ENCODE data around the gene COL3A1.
A peak's percentile ranks its signal among the peaks of the same experiment; 100 is the strongest.

Gene COL3A1

GRCh38 chr2:188963741-188964140 is 10.4 kb upstream of the COL3A1 start:
- DNase-seq = no peak
- intact Hi-C loops (cut with DNase I; ENCODE audit: low total_unique reads) = no loop called here
- no peak for TF ChIP-seq CTCF (IDR thresholded peaks at IDR 0.05)
- Histone ChIP-seq H3K9me3 (no peaks in the 10 kb centered on the region), H3K4me1 (peaks cover 0 to 26% (median 8%) of the 10 kb centered on the region in 4 donors), H3K27me3 (no peaks in the 10 kb centered on the region), H3K4me3 (no peak overlapping the region), H3K27ac (no peak overlapping the region), H3K36me3 (no peaks in the 10 kb centered on the region)

GRCh38 chr2:188964976-188965546 is 9.1 kb upstream of the COL3A1 start:
- Histone ChIP-seq H3K4me1 (peaks cover 0 to 30% (median 8%) of the 10 kb centered on the region in 4 donors), H3K36me3 (no peaks in the 10 kb centered on the region), H3K4me3 (no peak overlapping the region), H3K27me3 (no peaks in the 10 kb centered on the region), H3K27ac (peak overlapping the region in 1 of 2 donors; percentile 66), H3K9me3 (no peaks in the 10 kb centered on the region)
- TF ChIP-seq CTCF (IDR thresholded peaks at IDR 0.05) = no peak
- DNase-seq = no peak
- intact Hi-C loops (cut with DNase I; ENCODE audit: low total_unique reads) = no loop called here

GRCh38 chr2:188965563-188965962 is 8.6 kb upstream of the COL3A1 start:
- peaks cover 0 to 35% (median 8%) of the 10 kb centered on the region in 4 donors for H3K4me1 ChIP-seq
- H3K9me3 ChIP-seq = no peaks in the 10 kb centered on the region
- no peak for TF ChIP-seq CTCF (IDR thresholded peaks at IDR 0.05)
- intact Hi-C loops (cut with DNase I; ENCODE audit: low total_unique reads) = no loop called here
- peak overlapping the region; percentile 55 to 66 for H3K27ac ChIP-seq
- DNase-seq = no peak
- H3K27me3 ChIP-seq = no peaks in the 10 kb centered on the region
- no peak overlapping the region for H3K4me3 ChIP-seq
- H3K36me3 ChIP-seq = no peaks in the 10 kb centered on the region

- H3K4me3 ChIP-seq = no peak overlapping the region
- peak overlapping the region; percentile 55 to 66 for H3K27ac ChIP-seq
- no peak for TF ChIP-seq CTCF (IDR thresholded peaks at IDR 0.05)
Observed at GRCh38 chr2:188966079-188966571, 8.0 kb upstream of the COL3A1 start.

GRCh38 chr2:188966728-188967440 is 7.3 kb upstream of the COL3A1 start:
- Histone ChIP-seq H3K27ac (peak overlapping the region; percentile 51 to 66), H3K36me3 (no peaks in the 10 kb centered on the region), H3K27me3 (no peaks in the 10 kb centered on the region), H3K4me3 (no peak overlapping the region), H3K4me1 (peaks cover 0 to 48% (median 9%) of the 10 kb centered on the region in 4 donors), H3K9me3 (no peaks in the 10 kb centered on the region)
- DNase-seq = no peak
- intact Hi-C loops (cut with DNase I; ENCODE audit: low total_unique reads) = no loop called here
- no peak for TF ChIP-seq CTCF (IDR thresholded peaks at IDR 0.05)

More at GRCh38 chr2:188966079-188966571, 8.0 kb upstream of the COL3A1 start:
- DNase-seq = no peak
- intact Hi-C loops (cut with DNase I; ENCODE audit: low total_unique reads) = no loop called here
- Histone ChIP-seq H3K27me3 (no peaks in the 10 kb centered on the region), H3K4me1 (peaks cover 0 to 40% (median 8%) of the 10 kb centered on the region in 4 donors), H3K9me3 (no peaks in the 10 kb centered on the region), H3K36me3 (no peaks in the 10 kb centered on the region)

All from tibial artery (tissue), 4 donors.